Large intestine (tissue), 3 donors: ENCODE measurements around the gene PCAT6. TPM values are rescaled to one million over a fixed set of nuclear protein-coding genes. Genes with fewer than 3 reads are reported as not detected.
A peak's percentile ranks its signal among the peaks of the same experiment; 100 is the strongest.

Experiments
- DNase-seq, 2 donors: peaks; one replicate each; pipeline versions ENCODE4 v3.0.0 to v3.0.0-alpha.2; 2013
- H3K27ac ChIP-seq: one replicate; pipeline ENCODE4 v1.5.1; 2013; ENCODE audit warnings: low read length
- H3K27me3 ChIP-seq: 2 replicates; pipeline ENCODE4 v1.6.1; 2013; ENCODE audit warnings: low read length; ENCODE audit not compliant: control insufficient read depth, insufficient read depth
- H3K36me3 ChIP-seq: 2 replicates; pipeline ENCODE4 v1.6.1; 2013; ENCODE audit warnings: low read length; ENCODE audit not compliant: control insufficient read depth, insufficient read depth
- H3K4me1 ChIP-seq: one replicate; pipeline ENCODE4 v1.6.1; 2013; ENCODE audit warnings: low read length; ENCODE audit not compliant: control insufficient read depth, insufficient read depth
- H3K4me3 ChIP-seq: one replicate; pipeline ENCODE4 v1.5.1; 2013; ENCODE audit warnings: low read length
- H3K9me3 ChIP-seq: one replicate; pipeline ENCODE4 v1.6.1; 2013; ENCODE audit warnings: mild to moderate bottlenecking, low read depth, low read length, moderate library complexity; ENCODE audit not compliant: control insufficient read depth
- WGBS: methylation state at CpG from one replicate; pipeline ENCODE4 v1.1.5; 2013; ENCODE audit warnings: low lambda C conversion rate; ENCODE audit not compliant: insufficient coverage; 5-methylcytosine and 5-hydroxymethylcytosine counted together
- polyA plus RNA-seq: library from polyadenylated mRNA; unstranded; fragments of 120-200 nt; gene quantifications from one replicate; pipeline ENCODE4 v1.2.1, GENCODE V29; 2013

Gene PCAT6
- polyA plus RNA-seq, 1 donor = 2.1 TPM

DNA sequence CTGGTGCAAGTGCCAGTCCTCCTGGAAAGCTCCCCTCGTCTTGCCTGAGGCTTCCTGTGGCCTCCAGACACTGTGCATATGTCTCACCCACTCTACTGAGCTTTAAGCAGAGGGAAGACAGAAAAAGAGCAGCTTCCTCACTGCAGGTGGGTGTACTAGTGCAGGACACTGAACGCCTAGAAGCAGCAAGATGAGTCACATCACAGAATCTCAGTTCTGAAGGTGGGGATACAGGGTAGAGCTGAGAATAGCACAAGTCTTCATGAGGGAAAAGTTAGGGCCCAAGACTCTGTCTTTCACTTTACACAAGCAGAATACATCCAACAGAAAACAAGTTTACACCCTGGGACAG is 37.4 kb downstream of the PCAT6 start:
- peaks cover 2% of the 10 kb centered on the region for H3K36me3 ChIP-seq
- no peaks in the 10 kb centered on the region for H3K9me3 ChIP-seq
- H3K27me3 ChIP-seq = no peaks in the 10 kb centered on the region
- no peaks in the 10 kb centered on the region for H3K4me1 ChIP-seq
- DNase-seq = no peak
- H3K27ac ChIP-seq = no peak overlapping the region
- no CpG with 5 or more reads among the region's 2 CpGs for WGBS
- H3K4me3 ChIP-seq = no peak overlapping the region

GRCh38 chr1:202850593-202851362 is 40.0 kb downstream of the PCAT6 start:
- H3K9me3 ChIP-seq = no peaks in the 10 kb centered on the region
- no peaks in the 10 kb centered on the region for H3K4me1 ChIP-seq
- H3K27ac ChIP-seq = no peak overlapping the region
- H3K4me3 ChIP-seq = no peak overlapping the region
- no CpG with 5 or more reads among the region's 7 CpGs for WGBS
- DNase-seq = no peak
- H3K27me3 ChIP-seq = no peaks in the 10 kb centered on the region
- peaks cover 8% of the 10 kb centered on the region for H3K36me3 ChIP-seq

DNA sequence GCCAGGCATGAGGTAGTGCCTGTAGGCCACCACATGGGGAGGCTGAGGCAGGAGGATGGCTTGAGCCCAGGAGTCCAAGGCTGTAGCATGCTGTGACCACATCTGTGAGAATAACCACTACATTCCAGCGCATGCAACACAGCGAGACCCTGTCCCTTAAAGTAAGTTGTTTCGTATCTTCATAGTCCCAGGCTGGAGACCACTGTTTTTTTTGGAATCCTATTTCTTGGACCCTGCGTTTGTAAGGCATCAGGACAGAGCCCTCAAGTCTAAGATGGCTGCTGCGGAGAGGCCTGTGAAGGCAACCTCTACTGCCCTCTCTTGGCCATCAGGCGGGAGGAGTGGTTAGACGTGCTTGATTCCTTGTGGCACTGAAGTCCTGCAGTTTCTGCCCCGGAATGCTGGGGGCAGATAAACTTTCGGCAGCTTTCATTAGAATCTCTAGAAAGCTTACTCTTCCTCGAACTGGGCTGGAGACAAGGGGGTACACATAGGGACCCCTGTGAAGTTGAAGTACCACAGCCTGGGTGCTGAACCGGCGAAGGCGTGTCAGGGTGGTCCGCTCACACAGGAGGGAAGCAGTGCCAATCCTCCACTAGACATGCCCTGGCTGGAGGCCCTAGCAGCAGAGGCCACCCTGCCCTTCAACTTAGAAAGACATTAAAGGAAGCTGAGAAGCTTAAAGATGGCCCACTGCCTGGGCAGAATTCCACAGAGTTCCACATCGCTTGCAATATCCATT is 41.6 kb downstream of the PCAT6 start:
- Histone ChIP-seq H3K27ac (no peak overlapping the region), H3K4me1 (peaks cover 8% of the 10 kb centered on the region), H3K4me3 (no peak overlapping the region), H3K27me3 (no peaks in the 10 kb centered on the region), H3K36me3 (peaks cover 11% of the 10 kb centered on the region), H3K9me3 (no peaks in the 10 kb centered on the region)
- WGBS = 90% methylated on average over 2 of the region's 15 CpGs
- no peak for DNase-seq

DNA sequence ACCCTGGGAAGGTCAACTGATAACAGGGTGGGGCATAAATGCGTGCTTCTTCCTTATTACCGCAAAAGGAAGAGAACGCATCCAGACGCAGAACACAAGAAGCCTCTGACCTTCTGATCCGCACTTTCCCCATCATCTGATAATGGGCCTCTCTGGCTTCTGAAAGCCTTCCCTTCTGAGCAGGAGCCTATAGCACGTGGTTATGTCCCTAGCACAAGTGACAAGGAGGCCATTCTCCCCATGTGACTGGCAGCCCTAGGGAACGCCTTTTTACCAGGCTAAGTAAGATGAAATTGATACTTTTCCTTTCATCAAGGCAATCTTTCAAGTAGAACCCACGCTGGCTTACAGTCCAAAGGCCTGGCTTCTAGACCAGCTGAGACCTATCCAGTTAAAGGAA is 44.0 kb downstream of the PCAT6 start:
- Histone ChIP-seq H3K4me1 (peaks cover 33% of the 10 kb centered on the region), H3K36me3 (peaks cover 9% of the 10 kb centered on the region), H3K4me3 (no peak overlapping the region), H3K27me3 (no peaks in the 10 kb centered on the region), H3K9me3 (no peaks in the 10 kb centered on the region), H3K27ac (no peak overlapping the region)
- WGBS = 80% methylated on average over 1 of the region's 8 CpGs
- DNase-seq = peak in 1 of 2 donors; percentile 17

- H3K4me3 ChIP-seq = no peak overlapping the region
- DNase-seq = no peak
- no peak overlapping the region for H3K27ac ChIP-seq
- no CpG with 5 or more reads among the region's 2 CpGs for WGBS
- no peaks in the 10 kb centered on the region for H3K27me3 ChIP-seq
- H3K4me1 ChIP-seq = peaks cover 37% of the 10 kb centered on the region
- peaks cover 9% of the 10 kb centered on the region for H3K36me3 ChIP-seq
- H3K9me3 ChIP-seq = no peaks in the 10 kb centered on the region
Measured at GRCh38 chr1:202856014-202856413, 45.3 kb downstream of the PCAT6 start.

DNA sequence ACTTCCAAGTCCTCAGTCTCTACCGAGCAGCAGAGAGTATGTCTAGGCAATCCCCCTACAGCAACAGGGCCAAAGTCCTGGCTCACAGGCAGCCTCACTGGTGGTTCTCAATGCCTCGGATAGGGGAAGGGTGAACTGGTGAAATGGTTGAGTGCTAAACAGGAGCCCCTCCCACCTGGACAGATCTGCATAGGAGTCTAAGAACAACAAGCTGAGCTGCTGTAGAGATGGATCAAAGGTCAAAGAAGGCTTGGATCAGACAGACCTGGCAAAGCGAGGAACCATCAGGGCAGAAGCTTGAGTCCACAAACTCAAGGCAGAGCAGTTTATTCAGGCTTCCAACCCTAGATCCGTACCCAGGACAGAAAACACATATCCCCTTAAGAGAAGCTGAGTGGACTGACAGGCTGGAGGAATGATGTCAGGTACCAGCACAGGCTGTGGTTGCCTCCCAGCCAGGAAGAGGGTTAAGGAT is 46.4 kb downstream of the PCAT6 start:
- peak overlapping the region; percentile 70 for H3K27ac ChIP-seq
- peak; percentile 79 to 92 for DNase-seq
- WGBS = no CpG with 5 or more reads among the region's 4 CpGs

DNA sequence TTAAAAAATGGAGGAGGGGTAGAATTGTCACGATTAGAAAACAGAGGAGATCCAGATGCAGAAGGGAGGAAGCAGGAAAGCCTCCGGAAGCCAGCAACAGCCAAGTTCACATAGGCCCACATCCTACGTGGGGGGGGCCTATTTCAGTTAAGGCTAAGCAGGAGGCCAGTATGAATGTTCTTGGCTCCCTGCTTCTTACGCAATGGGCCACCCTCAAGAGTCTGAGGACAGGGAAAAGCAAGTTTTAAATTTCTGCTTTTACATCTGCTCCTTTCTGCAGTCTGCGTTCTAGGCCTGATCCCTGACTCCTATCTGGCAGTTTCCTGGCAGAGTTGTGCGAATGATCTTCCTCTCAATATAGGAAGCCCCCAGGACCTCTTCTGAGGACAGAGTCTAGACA is 47.6 kb downstream of the PCAT6 start:
- Histone ChIP-seq H3K9me3 (no peaks in the 10 kb centered on the region), H3K36me3 (peaks cover 9% of the 10 kb centered on the region), H3K27ac (peak overlapping the region; percentile 70), H3K27me3 (no peaks in the 10 kb centered on the region), H3K4me1 (peaks cover 46% of the 10 kb centered on the region), H3K4me3 (no peak overlapping the region)
- DNase-seq = peak in 1 of 2 donors; percentile 26
- WGBS = no CpG with 5 or more reads among the region's 6 CpGs

More for the DNA sequence above, 46.4 kb downstream of the PCAT6 start:
- Histone ChIP-seq H3K4me1 (peaks cover 40% of the 10 kb centered on the region), H3K36me3 (peaks cover 9% of the 10 kb centered on the region), H3K27me3 (no peaks in the 10 kb centered on the region), H3K9me3 (no peaks in the 10 kb centered on the region), H3K4me3 (no peak overlapping the region)

GRCh38 chr1:202858789-202859414 is 48.1 kb downstream of the PCAT6 start:
- H3K4me3 ChIP-seq = no peak overlapping the region
- no CpG with 5 or more reads among the region's 10 CpGs for WGBS
- no peaks in the 10 kb centered on the region for H3K27me3 ChIP-seq
- H3K36me3 ChIP-seq = peaks cover 9% of the 10 kb centered on the region
- H3K9me3 ChIP-seq = no peaks in the 10 kb centered on the region
- peak overlapping the region; percentile 70 for H3K27ac ChIP-seq
- peaks cover 52% of the 10 kb centered on the region for H3K4me1 ChIP-seq
- DNase-seq = peak in 1 of 2 donors; percentile 38

DNA sequence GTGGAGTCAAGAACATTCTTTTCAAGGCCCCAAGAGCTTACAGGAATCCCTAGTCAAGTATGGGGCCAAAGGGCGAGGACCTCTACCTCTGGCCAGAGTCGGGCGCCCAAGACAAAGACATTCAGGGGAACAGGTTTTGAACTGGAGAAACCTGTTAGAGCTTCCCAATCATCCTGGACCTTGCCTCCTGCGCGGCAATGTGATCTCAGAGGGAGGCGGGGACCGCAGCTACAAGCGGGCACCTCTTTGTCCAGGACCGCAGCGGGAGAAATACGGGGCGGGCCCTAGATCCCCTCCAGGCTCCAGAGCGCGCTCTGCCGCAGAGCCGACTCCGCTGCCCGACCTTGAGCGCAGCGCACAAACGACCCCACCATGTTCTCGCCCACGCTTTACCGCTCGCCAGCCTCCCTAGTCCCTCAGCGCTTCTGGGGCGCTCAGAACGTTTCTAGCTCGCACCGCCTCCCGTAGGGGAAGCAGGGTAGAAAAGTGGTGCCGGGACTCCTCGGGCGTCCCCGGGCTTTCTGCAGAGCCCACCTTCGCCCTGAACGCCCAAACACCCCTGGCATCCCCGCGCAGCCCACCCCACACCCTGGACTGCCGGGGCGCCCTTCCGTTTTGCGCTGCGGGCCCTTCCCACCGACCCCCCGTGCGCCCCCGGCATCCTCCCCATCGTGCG is 50.1 kb downstream of the PCAT6 start:
- Histone ChIP-seq H3K4me1 (peaks cover 57% of the 10 kb centered on the region), H3K27ac (peak overlapping the region; percentile 89), H3K27me3 (no peaks in the 10 kb centered on the region), H3K4me3 (peak overlapping the region; percentile 77), H3K9me3 (no peaks in the 10 kb centered on the region), H3K36me3 (peaks cover 3% of the 10 kb centered on the region)
- DNase-seq = peak; percentile 94 to 97
- WGBS = no CpG with 5 or more reads among the region's 50 CpGs
